ENCODE data around the gene NOM1.
"Not testable (repeated sequence)": the region's sequence is repeated elsewhere in the genome, so short reads cannot be mapped to it uniquely, and the experiment has no call there.

Gene NOM1

DNA sequence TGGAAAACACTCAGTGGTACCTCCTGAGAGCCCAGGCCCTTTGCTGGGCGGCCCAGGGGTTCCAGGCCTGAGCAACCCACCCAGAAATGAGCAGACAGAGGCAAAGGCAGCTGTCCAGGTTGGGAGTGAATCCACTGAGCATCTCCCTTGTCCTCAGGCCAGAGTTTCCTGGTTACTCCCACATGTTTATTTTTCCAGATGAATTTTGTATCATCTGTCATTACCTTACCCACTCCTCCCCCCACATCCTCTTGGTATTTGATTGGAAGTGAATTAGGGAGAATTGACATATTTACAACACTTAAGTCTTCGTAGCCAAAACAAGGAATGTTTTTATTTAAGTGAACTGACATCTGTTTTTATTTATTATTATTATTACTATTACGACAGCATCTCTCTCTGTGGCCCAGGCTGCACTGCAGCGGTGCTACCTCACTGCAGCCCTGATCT is 43.3 kb upstream of the NOM1 start:
- no peak for DNase-seq (ENCODE audit: low read depth in 1 of 2, low spot score in 1 of 2)
- no peak overlapping the region for H3K27ac ChIP-seq (replicated peaks)
- H3K4me3 ChIP-seq (replicated peaks; ENCODE audit: insufficient read depth, low read length): no peak overlapping the region
- TF ChIP-seq, protein P1, sequence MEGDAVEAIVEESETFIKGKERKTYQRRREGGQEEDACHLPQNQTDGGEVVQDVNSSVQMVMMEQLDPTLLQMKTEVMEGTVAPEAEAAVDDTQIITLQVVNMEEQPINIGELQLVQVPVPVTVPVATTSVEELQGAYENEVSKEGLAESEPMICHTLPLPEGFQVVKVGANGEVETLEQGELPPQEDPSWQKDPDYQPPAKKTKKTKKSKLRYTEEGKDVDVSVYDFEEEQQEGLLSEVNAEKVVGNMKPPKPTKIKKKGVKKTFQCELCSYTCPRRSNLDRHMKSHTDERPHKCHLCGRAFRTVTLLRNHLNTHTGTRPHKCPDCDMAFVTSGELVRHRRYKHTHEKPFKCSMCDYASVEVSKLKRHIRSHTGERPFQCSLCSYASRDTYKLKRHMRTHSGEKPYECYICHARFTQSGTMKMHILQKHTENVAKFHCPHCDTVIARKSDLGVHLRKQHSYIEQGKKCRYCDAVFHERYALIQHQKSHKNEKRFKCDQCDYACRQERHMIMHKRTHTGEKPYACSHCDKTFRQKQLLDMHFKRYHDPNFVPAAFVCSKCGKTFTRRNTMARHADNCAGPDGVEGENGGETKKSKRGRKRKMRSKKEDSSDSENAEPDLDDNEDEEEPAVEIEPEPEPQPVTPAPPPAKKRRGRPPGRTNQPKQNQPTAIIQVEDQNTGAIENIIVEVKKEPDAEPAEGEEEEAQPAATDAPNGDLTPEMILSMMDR (IDR thresholded peaks at IDR 0.05; ENCODE audit: insufficient read depth, low read length): no peak
- TF ChIP-seq, protein P2, sequence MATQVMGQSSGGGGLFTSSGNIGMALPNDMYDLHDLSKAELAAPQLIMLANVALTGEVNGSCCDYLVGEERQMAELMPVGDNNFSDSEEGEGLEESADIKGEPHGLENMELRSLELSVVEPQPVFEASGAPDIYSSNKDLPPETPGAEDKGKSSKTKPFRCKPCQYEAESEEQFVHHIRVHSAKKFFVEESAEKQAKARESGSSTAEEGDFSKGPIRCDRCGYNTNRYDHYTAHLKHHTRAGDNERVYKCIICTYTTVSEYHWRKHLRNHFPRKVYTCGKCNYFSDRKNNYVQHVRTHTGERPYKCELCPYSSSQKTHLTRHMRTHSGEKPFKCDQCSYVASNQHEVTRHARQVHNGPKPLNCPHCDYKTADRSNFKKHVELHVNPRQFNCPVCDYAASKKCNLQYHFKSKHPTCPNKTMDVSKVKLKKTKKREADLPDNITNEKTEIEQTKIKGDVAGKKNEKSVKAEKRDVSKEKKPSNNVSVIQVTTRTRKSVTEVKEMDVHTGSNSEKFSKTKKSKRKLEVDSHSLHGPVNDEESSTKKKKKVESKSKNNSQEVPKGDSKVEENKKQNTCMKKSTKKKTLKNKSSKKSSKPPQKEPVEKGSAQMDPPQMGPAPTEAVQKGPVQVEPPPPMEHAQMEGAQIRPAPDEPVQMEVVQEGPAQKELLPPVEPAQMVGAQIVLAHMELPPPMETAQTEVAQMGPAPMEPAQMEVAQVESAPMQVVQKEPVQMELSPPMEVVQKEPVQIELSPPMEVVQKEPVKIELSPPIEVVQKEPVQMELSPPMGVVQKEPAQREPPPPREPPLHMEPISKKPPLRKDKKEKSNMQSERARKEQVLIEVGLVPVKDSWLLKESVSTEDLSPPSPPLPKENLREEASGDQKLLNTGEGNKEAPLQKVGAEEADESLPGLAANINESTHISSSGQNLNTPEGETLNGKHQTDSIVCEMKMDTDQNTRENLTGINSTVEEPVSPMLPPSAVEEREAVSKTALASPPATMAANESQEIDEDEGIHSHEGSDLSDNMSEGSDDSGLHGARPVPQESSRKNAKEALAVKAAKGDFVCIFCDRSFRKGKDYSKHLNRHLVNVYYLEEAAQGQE (IDR thresholded peaks at IDR 0.05; ENCODE audit: insufficient replicate concordance, low read depth): no peak
- TF ChIP-seq POLR2AphosphoS5 (IDR thresholded peaks at IDR 0.05; ENCODE audit: low read depth): no peak
- no peak for TF ChIP-seq SPI1 (IDR thresholded peaks at IDR 0.05; ENCODE audit: borderline replicate concordance, low read depth)
- TF ChIP-seq GABPA (IDR thresholded peaks at IDR 0.05; ENCODE audit: low read depth): no peak
- no peaks in the 10 kb centered on the region for H3K27me3 ChIP-seq (ENCODE audit: insufficient read depth, poor library complexity, severe bottlenecking)

DNA sequence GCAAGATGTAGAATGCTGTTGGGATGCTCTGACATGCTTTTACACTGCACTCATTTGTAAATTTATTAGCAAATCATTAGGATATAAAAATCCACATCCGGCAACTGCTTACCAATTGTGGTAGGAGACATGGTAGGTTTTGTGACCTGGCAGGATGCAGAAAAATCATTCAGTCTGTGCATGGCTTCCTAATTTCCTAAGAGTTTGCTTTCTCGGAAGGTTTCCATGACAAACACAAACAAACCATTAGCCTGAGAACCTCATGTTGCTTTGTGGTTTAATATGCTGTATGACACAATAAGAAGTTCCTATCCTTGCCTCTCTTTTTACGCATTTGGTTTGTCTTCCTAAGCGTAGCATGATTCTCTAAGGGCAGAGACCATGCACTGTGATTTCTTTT is 41.9 kb upstream of the NOM1 start:
- TF ChIP-seq SPI1 (IDR thresholded peaks at IDR 0.05; ENCODE audit: borderline replicate concordance, low read depth) (no peak), POLR2AphosphoS5 (IDR thresholded peaks at IDR 0.05; ENCODE audit: low read depth) (no peak), GABPA (IDR thresholded peaks at IDR 0.05; ENCODE audit: low read depth) (no peak)
- TF ChIP-seq, protein P1 (IDR thresholded peaks at IDR 0.05; ENCODE audit: insufficient read depth, low read length): no peak
- TF ChIP-seq, protein P2 (IDR thresholded peaks at IDR 0.05; ENCODE audit: insufficient replicate concordance, low read depth): no peak

DNA sequence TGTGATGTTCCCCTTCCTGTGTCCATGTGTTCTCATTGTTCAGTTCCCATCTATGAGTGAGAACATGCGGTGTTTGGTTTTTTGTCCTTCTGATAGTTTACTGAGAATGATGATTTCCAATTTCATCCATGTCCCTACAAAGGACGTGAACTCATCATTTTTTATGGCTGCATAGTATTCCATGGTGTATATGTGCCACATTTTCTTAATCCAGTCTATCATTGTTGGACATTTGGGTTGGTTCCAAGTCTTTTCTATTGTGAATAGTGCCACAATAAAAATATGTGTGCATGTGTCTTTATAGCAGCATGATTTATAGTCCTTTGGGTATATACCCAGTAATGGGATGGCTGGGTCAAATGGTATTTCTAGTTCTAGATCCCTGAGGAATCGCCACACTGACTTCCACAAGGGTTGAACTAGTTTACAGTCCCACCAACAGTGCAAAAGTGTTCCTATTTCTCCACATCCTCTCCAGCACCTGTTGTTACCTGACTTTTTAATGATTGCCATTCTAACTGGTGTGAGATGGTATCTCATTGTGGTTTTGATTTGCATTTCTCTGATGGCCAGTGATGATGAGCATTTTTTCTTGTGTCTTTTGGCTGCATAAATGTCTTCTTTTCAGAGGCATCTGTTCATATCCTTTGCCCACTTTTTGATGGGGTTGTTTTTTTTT is 39.8 kb upstream of the NOM1 start:
- not testable (repeated sequence) for DNase-seq (ENCODE audit: low read depth in 1 of 2, low spot score in 1 of 2); H3K4me3 ChIP-seq (replicated peaks; ENCODE audit: insufficient read depth, low read length); H3K27ac ChIP-seq (replicated peaks); H3K27me3 ChIP-seq (ENCODE audit: insufficient read depth, poor library complexity, severe bottlenecking)

More for the DNA sequence above, 41.9 kb upstream of the NOM1 start:
- no peak overlapping the region for H3K4me3 ChIP-seq (replicated peaks; ENCODE audit: insufficient read depth, low read length)
- H3K27me3 ChIP-seq (ENCODE audit: insufficient read depth, poor library complexity, severe bottlenecking): no peaks in the 10 kb centered on the region
- H3K27ac ChIP-seq (replicated peaks): no peak overlapping the region
- DNase-seq (ENCODE audit: low read depth in 1 of 2, low spot score in 1 of 2): no peak

DNA sequence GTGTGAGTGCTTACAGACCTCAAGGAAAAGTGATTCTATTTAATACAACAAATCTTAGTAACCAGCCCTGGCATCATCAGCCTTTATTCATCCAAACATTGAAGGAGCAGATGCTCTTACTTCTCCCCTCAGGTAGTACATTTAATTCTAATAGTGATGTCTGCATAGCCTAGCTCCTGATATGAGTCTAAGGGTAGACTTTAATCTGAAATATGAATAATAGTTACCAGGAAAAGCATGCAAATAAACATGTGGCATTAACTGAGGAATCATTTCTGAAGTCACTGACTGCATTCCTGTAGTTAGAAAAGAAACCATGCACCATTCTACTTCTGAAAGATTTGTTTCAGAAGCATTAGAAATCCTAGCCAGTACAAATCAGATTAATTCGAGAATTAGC is 30.9 kb upstream of the NOM1 start:
- Histone ChIP-seq H3K27ac (replicated peaks) (no peak overlapping the region), H3K4me3 (replicated peaks; ENCODE audit: insufficient read depth, low read length) (no peak overlapping the region), H3K27me3 (ENCODE audit: insufficient read depth, poor library complexity, severe bottlenecking) (no peaks in the 10 kb centered on the region)
- DNase-seq (ENCODE audit: low read depth in 1 of 2, low spot score in 1 of 2): no peak
- TF ChIP-seq, protein P1 (IDR thresholded peaks at IDR 0.05; ENCODE audit: insufficient read depth, low read length): no peak
- TF ChIP-seq POLR2AphosphoS5 (IDR thresholded peaks at IDR 0.05; ENCODE audit: low read depth): no peak
- TF ChIP-seq, protein P2 (IDR thresholded peaks at IDR 0.05; ENCODE audit: insufficient replicate concordance, low read depth): no peak
- TF ChIP-seq GABPA (IDR thresholded peaks at IDR 0.05; ENCODE audit: low read depth): no peak
- TF ChIP-seq SPI1 (IDR thresholded peaks at IDR 0.05; ENCODE audit: borderline replicate concordance, low read depth): no peak
